ENCODE results near the gene SLC27A3.

The SLC27A3 gene

GRCh38 chr1:153783233-153784190, 8.3 kb downstream of the SLC27A3 start:
- peak; percentile 95 for DNase-seq (ENCODE audit: low spot score)
- Histone ChIP-seq H3K27ac (peak overlapping the region; percentile 88 to 97), H3K4me3 (peak overlapping the region; percentile 69)
- no peak for TF ChIP-seq CTCF (IDR thresholded peaks at IDR 0.05)

GRCh38 chr1:153786038-153786790, 11.0 kb downstream of the SLC27A3 start:
- DNase-seq (ENCODE audit: low spot score): no peak
- H3K4me3 ChIP-seq: no peak overlapping the region
- TF ChIP-seq CTCF (IDR thresholded peaks at IDR 0.05): no peak
- no peak overlapping the region for H3K27ac ChIP-seq

- peak overlapping the region; percentile 64 for H3K4me3 ChIP-seq
- no peak for TF ChIP-seq CTCF (IDR thresholded peaks at IDR 0.05)
- H3K27ac ChIP-seq: peak overlapping the region; percentile 87 to 96
- DNase-seq (ENCODE audit: low spot score): peak; percentile 77
Measured at GRCh38 chr1:153789478-153790034, 14.3 kb downstream of the SLC27A3 start.

GRCh38 chr1:153790313-153790965, 15.2 kb downstream of the SLC27A3 start:
- DNase-seq (ENCODE audit: low spot score): peak; percentile 97
- no peak for TF ChIP-seq CTCF (IDR thresholded peaks at IDR 0.05)
- peak overlapping the region; percentile 64 for H3K4me3 ChIP-seq
- H3K27ac ChIP-seq: peak overlapping the region; percentile 87 to 96

- Histone ChIP-seq H3K27ac (peak overlapping the region; percentile 87 to 96), H3K4me3 (peak overlapping the region; percentile 64)
- no peak for TF ChIP-seq CTCF (IDR thresholded peaks at IDR 0.05)
- DNase-seq (ENCODE audit: low spot score): no peak
Measured at GRCh38 chr1:153790966-153791647, 15.9 kb downstream of the SLC27A3 start.

- no peak for TF ChIP-seq CTCF (IDR thresholded peaks at IDR 0.05)
- Histone ChIP-seq H3K4me3 (peak overlapping the region; percentile 64), H3K27ac (peak overlapping the region; percentile 87 to 96)
- DNase-seq (ENCODE audit: low spot score): peak; percentile 75
Measured at GRCh38 chr1:153791648-153792253, 16.5 kb downstream of the SLC27A3 start.
